Measurements from ENCODE around the gene SFI1.
"Not testable (repeated sequence)": the region's sequence is repeated elsewhere in the genome, so short reads cannot be mapped to it uniquely, and the experiment has no call there.

SFI1 gene

DNA sequence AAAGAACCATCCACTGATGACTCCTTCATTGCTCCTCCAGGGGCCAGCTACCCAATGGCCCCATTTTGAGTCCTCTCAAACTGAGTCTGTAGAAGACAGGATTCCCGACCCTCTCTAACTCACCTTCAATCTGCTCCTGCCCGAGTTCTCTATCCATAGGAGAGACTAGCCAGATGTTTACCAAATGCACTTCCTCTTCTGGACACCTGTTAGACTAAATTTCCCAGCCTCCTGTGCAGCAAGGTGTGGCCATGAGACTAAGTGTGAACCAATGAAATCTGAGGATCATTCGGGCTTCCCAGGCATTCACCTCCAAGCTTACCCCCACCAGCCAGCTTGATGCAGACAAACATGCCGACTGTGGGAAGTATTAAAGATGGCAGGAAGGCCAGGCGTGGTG is 158.1 kb downstream of the SFI1 start:
- peaks cover 4 to 7% of the 10 kb centered on the region in 2 donors for H3K36me3 ChIP-seq (replicated peaks in 1 of 2; ENCODE audit: control insufficient read depth in 2 of 2, insufficient read depth in 2 of 2, low read length in 2 of 2)
- H3K27ac ChIP-seq (replicated peaks; ENCODE audit: low read length): no peak overlapping the region
- no peak overlapping the region for H3K4ac ChIP-seq (ENCODE audit: low read length)
- no peak overlapping the region for H4K91ac ChIP-seq (ENCODE audit: low read depth, low read length, poor library complexity)
- no peak overlapping the region for H2BK15ac ChIP-seq (ENCODE audit: low read length)
- H3K23ac ChIP-seq (ENCODE audit: low read depth, low read length, poor library complexity): no peak overlapping the region
- no peak overlapping the region for H3K4me2 ChIP-seq (ENCODE audit: insufficient read depth, low read length, poor library complexity, severe bottlenecking)
- H3K79me1 ChIP-seq (ENCODE audit: low read depth, low read length): peaks cover 7% of the 10 kb centered on the region
- no peak overlapping the region for H3K18ac ChIP-seq (ENCODE audit: low read length)
- WGBS, 2 donors (ENCODE audit: extremely low coverage in 2 of 2, insufficient read length in 2 of 2, insufficient replicate concordance in 1 of 2): no CpG with 5 or more reads among the region's 5 CpGs
- no peak overlapping the region for H3K4me3 ChIP-seq (ENCODE audit: low read length in 2 of 2)
- H3K9me3 ChIP-seq (replicated peaks in 1 of 2; ENCODE audit: control insufficient read depth in 2 of 2, insufficient read depth in 1 of 2, low read depth in 1 of 2, low read length in 2 of 2): no peaks in the 10 kb centered on the region
- no peak overlapping the region for H2AFZ ChIP-seq (ENCODE audit: low read length)
- no peaks in the 10 kb centered on the region for H3K4me1 ChIP-seq (ENCODE audit: control insufficient read depth in 2 of 2, insufficient read depth in 1 of 2, low read depth in 1 of 2, low read length in 2 of 2)
- H3K27me3 ChIP-seq (ENCODE audit: control insufficient read depth in 3 of 3, insufficient read depth in 3 of 3, low read depth in 1 of 3, low read length in 3 of 3): no peaks in the 10 kb centered on the region
- H2BK12ac ChIP-seq (ENCODE audit: low read length): no peak overlapping the region
- no peak overlapping the region for H3K9ac ChIP-seq (ENCODE audit: low read depth, low read length, poor library complexity)
- H4K8ac ChIP-seq (ENCODE audit: low read depth, low read length): no peak overlapping the region
- no peak overlapping the region for H2BK120ac ChIP-seq (ENCODE audit: low read depth, low read length)
- H3K14ac ChIP-seq (ENCODE audit: low read length): no peak overlapping the region
- no peak for DNase-seq (ENCODE audit: low spot score)
- no peak overlapping the region for H2BK5ac ChIP-seq (ENCODE audit: low read length)
- H2AK5ac ChIP-seq (ENCODE audit: low read depth, low read length): no peak overlapping the region

DNA sequence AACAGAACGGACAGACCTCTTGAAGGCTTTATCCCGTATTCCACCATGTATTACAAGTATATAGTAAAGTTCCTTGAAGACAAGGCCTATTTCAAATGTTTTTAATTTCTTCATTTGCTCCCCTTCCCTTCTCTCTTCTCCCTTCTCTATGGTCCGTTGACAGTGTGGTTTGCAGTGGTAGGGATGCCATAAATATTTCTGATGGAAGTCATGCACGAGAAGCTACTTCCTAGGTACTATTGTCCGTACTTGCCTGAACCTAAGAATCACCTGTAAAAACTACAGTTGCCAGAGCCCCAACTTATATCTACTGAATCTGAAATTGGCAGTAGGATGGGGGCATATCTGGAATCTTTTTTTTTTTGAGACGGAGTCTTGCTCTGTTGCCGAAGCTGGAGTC is 162.9 kb downstream of the SFI1 start:
- Histone ChIP-seq H3K27ac (replicated peaks; ENCODE audit: low read length) (no peak overlapping the region), H3K23ac (ENCODE audit: low read depth, low read length, poor library complexity) (no peak overlapping the region), H2BK15ac (ENCODE audit: low read length) (no peak overlapping the region), H3K4me3 (ENCODE audit: low read length in 2 of 2) (no peak overlapping the region), H2AK5ac (ENCODE audit: low read depth, low read length) (no peak overlapping the region), H4K91ac (ENCODE audit: low read depth, low read length, poor library complexity) (no peak overlapping the region), H3K9me3 (replicated peaks in 1 of 2; ENCODE audit: control insufficient read depth in 2 of 2, insufficient read depth in 1 of 2, low read depth in 1 of 2, low read length in 2 of 2) (no peaks in the 10 kb centered on the region), H3K4ac (ENCODE audit: low read length) (no peak overlapping the region), H2BK12ac (ENCODE audit: low read length) (no peak overlapping the region), H2BK5ac (ENCODE audit: low read length) (no peak overlapping the region), H3K9ac (ENCODE audit: low read depth, low read length, poor library complexity) (no peak overlapping the region), H3K4me1 (ENCODE audit: control insufficient read depth in 2 of 2, insufficient read depth in 1 of 2, low read depth in 1 of 2, low read length in 2 of 2) (peaks cover 2 to 4% of the 10 kb centered on the region in 2 donors), H4K8ac (ENCODE audit: low read depth, low read length) (no peak overlapping the region), H2AFZ (ENCODE audit: low read length) (no peak overlapping the region), H3K27me3 (ENCODE audit: control insufficient read depth in 3 of 3, insufficient read depth in 3 of 3, low read depth in 1 of 3, low read length in 3 of 3) (no peaks in the 10 kb centered on the region), H3K4me2 (ENCODE audit: insufficient read depth, low read length, poor library complexity, severe bottlenecking) (no peak overlapping the region), H3K14ac (ENCODE audit: low read length) (no peak overlapping the region), H3K36me3 (replicated peaks in 1 of 2; ENCODE audit: control insufficient read depth in 2 of 2, insufficient read depth in 2 of 2, low read length in 2 of 2) (no peaks in the 10 kb centered on the region), H3K79me1 (ENCODE audit: low read depth, low read length) (peaks cover 7% of the 10 kb centered on the region), H3K18ac (ENCODE audit: low read length) (no peak overlapping the region), H2BK120ac (ENCODE audit: low read depth, low read length) (no peak overlapping the region)
- WGBS, 2 donors (ENCODE audit: extremely low coverage in 2 of 2, insufficient read length in 2 of 2, insufficient replicate concordance in 1 of 2): no CpG with 5 or more reads among the region's 7 CpGs
- DNase-seq (ENCODE audit: low spot score): no peak

DNA sequence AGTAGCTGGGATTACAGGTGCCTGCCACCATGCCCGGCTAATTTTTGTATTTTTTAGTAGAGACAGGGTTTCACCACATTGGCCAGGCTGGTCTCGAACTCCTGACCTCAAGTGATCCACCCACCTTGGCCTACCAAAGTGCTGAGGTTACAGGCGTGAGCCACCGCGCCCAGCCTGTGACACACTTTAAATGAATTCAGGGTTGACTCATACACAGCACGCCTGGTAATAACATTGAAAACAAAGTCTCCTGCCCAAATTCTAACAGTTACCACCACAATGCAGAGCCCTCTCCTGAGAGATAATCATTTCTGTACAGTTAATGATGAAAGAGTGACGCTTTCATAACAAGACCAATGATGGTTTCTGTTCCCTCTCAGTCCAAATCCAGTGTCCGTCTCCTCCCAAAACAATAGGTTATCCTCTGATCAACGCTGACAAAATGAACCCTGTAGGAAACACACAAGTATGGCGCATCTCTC is 164.6 kb downstream of the SFI1 start:
- H3K14ac ChIP-seq (ENCODE audit: low read length); H4K91ac ChIP-seq (ENCODE audit: low read depth, low read length, poor library complexity); H3K23ac ChIP-seq (ENCODE audit: low read depth, low read length, poor library complexity); H2BK5ac ChIP-seq (ENCODE audit: low read length); H2AFZ ChIP-seq (ENCODE audit: low read length); H2BK120ac ChIP-seq (ENCODE audit: low read depth, low read length); H2BK15ac ChIP-seq (ENCODE audit: low read length); H2BK12ac ChIP-seq (ENCODE audit: low read length); H2AK5ac ChIP-seq (ENCODE audit: low read depth, low read length); H3K27ac ChIP-seq (replicated peaks; ENCODE audit: low read length); H3K4me1 ChIP-seq (ENCODE audit: control insufficient read depth in 2 of 2, insufficient read depth in 1 of 2, low read depth in 1 of 2, low read length in 2 of 2); H3K9me3 ChIP-seq (replicated peaks in 1 of 2; ENCODE audit: control insufficient read depth in 2 of 2, insufficient read depth in 1 of 2, low read depth in 1 of 2, low read length in 2 of 2); H3K4ac ChIP-seq (ENCODE audit: low read length); H3K9ac ChIP-seq (ENCODE audit: low read depth, low read length, poor library complexity); H3K18ac ChIP-seq (ENCODE audit: low read length); H3K27me3 ChIP-seq (ENCODE audit: control insufficient read depth in 3 of 3, insufficient read depth in 3 of 3, low read depth in 1 of 3, low read length in 3 of 3); H4K8ac ChIP-seq (ENCODE audit: low read depth, low read length); H3K36me3 ChIP-seq (replicated peaks in 1 of 2; ENCODE audit: control insufficient read depth in 2 of 2, insufficient read depth in 2 of 2, low read length in 2 of 2); H3K79me1 ChIP-seq (ENCODE audit: low read depth, low read length); DNase-seq (ENCODE audit: low spot score): not testable (repeated sequence)
- no CpG with 5 or more reads among the region's 10 CpGs for WGBS, 2 donors (ENCODE audit: extremely low coverage in 2 of 2, insufficient read length in 2 of 2, insufficient replicate concordance in 1 of 2)
- H3K4me3 ChIP-seq (ENCODE audit: low read length in 2 of 2): peak overlapping the region in 1 of 2 donors; percentile 67
- H3K4me2 ChIP-seq (ENCODE audit: insufficient read depth, low read length, poor library complexity, severe bottlenecking): peak overlapping the region; percentile 70

DNA sequence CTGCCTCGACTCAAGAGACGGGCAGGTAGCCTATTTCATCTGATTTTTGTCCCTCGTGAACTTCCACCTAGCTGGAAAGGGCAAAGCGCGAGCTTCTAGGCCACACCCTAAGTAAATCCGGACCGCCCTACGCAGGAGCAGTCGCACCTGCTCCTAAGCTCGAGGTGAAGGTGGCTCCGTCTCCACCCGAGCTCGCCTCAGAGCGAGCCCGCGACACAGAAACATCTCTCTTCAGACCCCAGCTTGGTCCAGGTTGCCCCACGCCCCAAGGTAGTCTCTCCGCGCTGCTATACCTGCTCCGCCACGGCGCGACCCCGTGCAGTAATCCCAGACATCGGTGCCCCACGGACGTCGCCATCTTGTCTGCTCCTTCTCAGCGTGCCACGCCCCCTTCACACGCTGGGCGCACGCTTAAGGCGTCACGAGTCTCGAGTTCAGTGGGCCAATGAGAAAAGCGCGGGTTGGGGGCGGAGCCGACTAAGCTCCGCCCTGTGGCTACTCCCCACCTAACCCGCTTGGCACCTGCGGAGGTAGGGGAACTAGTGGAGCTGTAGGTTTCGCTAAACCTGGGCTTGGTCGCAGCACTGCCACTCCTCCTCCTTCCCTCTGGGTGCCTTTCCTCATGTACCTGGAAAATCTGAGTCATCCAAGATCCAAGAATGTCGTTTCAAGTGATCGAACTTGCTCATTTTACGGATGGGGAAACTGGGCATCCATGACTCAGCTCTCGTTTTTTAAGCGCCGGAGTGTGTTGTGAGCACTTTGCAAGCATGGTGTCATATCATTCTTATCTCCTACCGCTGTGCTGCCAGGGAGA is 165.7 kb downstream of the SFI1 start, which contains the start of gene PISD:
Gene PISD, minus strand, starts transcription at position 365 of the 817 bp plus-strand sequence. Its CDS starts 7 bp downstream, at position 358.
- H4K91ac ChIP-seq (ENCODE audit: low read depth, low read length, poor library complexity): no peak within 1 kb of the TSS
- peak; percentile 92 for DNase-seq (ENCODE audit: low spot score)
- no peak within 1 kb of the TSS for H2BK120ac ChIP-seq (ENCODE audit: low read depth, low read length)
- no peak within 1 kb of the TSS for H3K23ac ChIP-seq (ENCODE audit: low read depth, low read length, poor library complexity)
- H3K9me3 ChIP-seq (replicated peaks in 1 of 2; ENCODE audit: control insufficient read depth in 2 of 2, insufficient read depth in 1 of 2, low read depth in 1 of 2, low read length in 2 of 2): no peaks in the 10 kb centered on the region
- H2AK5ac ChIP-seq (ENCODE audit: low read depth, low read length): no peak within 1 kb of the TSS
- no peak within 1 kb of the TSS for H2BK5ac ChIP-seq (ENCODE audit: low read length)
- peaks cover 5% of the 10 kb centered on the region for H3K79me1 ChIP-seq (ENCODE audit: low read depth, low read length)
- H3K9ac ChIP-seq (ENCODE audit: low read depth, low read length, poor library complexity): peak within 1 kb of the TSS; percentile 78
- H3K4ac ChIP-seq (ENCODE audit: low read length): no peak within 1 kb of the TSS
- H3K4me1 ChIP-seq (ENCODE audit: control insufficient read depth in 2 of 2, insufficient read depth in 1 of 2, low read depth in 1 of 2, low read length in 2 of 2): peaks cover 2 to 4% of the 10 kb centered on the region in 2 donors
- H3K27ac ChIP-seq (replicated peaks; ENCODE audit: low read length): no peak within 1 kb of the TSS
- H3K4me3 ChIP-seq (ENCODE audit: low read length in 2 of 2): peak within 1 kb of the TSS; percentile 67 to 95
- peak within 1 kb of the TSS; percentile 70 for H3K4me2 ChIP-seq (ENCODE audit: insufficient read depth, low read length, poor library complexity, severe bottlenecking)
- no peaks in the 10 kb centered on the region for H3K36me3 ChIP-seq (replicated peaks in 1 of 2; ENCODE audit: control insufficient read depth in 2 of 2, insufficient read depth in 2 of 2, low read length in 2 of 2)
- peak within 1 kb of the TSS; percentile 84 for H3K18ac ChIP-seq (ENCODE audit: low read length)
- H2BK15ac ChIP-seq (ENCODE audit: low read length): no peak within 1 kb of the TSS
- peak within 1 kb of the TSS; percentile 94 for H2AFZ ChIP-seq (ENCODE audit: low read length)
- H4K8ac ChIP-seq (ENCODE audit: low read depth, low read length): peak within 1 kb of the TSS; percentile 24
- H2BK12ac ChIP-seq (ENCODE audit: low read length): no peak within 1 kb of the TSS
- no peaks in the 10 kb centered on the region for H3K27me3 ChIP-seq (ENCODE audit: control insufficient read depth in 3 of 3, insufficient read depth in 3 of 3, low read depth in 1 of 3, low read length in 3 of 3)
- H3K14ac ChIP-seq (ENCODE audit: low read length): no peak within 1 kb of the TSS
- no CpG with 5 or more reads among the region's 52 CpGs for WGBS, 2 donors (ENCODE audit: extremely low coverage in 2 of 2, insufficient read length in 2 of 2, insufficient replicate concordance in 1 of 2)

Measured in neuronal stem cell (in vitro differentiated cells).